SK-N-MC (cell line): ENCODE data around the gene PSMG4.

ENCODE experiments used
- EZH2 ChIP-seq: fragments of 200-600 bp; sonication (generic); IDR thresholded peaks from one replicate; pipeline ENCODE4 v1.6.1; 2017; ENCODE audit warnings: antibody characterized with exemption
- POLR2AphosphoS5 ChIP-seq: IDR thresholded peaks from 2 replicates; pipeline ENCODE4 v1.6.1; 2012; ENCODE audit warnings: mild to moderate bottlenecking, low read depth, low read length, borderline replicate concordance

DNA sequence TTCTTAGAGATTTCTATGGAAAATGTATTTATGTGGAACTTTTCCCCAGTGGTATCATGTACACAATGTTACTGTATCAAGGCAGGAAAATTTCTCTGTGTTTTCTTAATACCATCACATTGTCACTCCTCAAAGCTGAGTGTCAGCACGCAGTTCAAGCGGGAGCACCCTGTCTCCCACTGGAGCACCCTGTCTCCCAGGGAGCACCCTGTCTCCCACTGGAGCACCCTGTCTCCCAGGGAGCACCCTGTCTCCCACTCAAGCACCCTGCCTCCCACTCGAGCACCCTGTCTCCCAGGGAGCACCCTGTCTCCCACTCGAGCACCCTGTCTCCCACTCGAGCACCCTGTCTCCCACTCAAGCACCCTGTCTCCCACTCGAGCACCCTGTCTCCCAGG lies 51.3 kb downstream of the PSMG4 start:
- no peak for TF ChIP-seq EZH2
- TF ChIP-seq POLR2AphosphoS5 = no peak
